Neuronal stem cell (in vitro differentiated cells): ENCODE data around the gene DCC.
"Not testable (repeated sequence)": the region's sequence is repeated elsewhere in the genome, so short reads cannot be mapped to it uniquely, and the experiment has no call there.

Experiments
- DNase-seq: peaks from one replicate; pipeline ENCODE4 v3.0.0-alpha.2; 2013; ENCODE audit warnings: low spot score
- H2AFZ ChIP-seq: one replicate; pipeline ENCODE4 v1.6.1; 2013; ENCODE audit warnings: mild to moderate bottlenecking, low read length, inconsistent platforms
- H2AK5ac ChIP-seq: 2 replicates; pipeline ENCODE4 v1.6.1; 2013; ENCODE audit warnings: low read depth, mild to moderate bottlenecking, inconsistent platforms, low read length, moderate library complexity, mixed read lengths
- H2BK120ac ChIP-seq: 2 replicates; pipeline ENCODE4 v1.6.1; 2013; ENCODE audit warnings: low read depth, mild to moderate bottlenecking, inconsistent platforms, low read length, moderate library complexity, mixed read lengths
- H2BK12ac ChIP-seq: one replicate; pipeline ENCODE4 v1.6.1; 2013; ENCODE audit warnings: low read length, inconsistent platforms
- H2BK15ac ChIP-seq: 2 replicates; pipeline ENCODE4 v1.6.1; 2013; ENCODE audit warnings: mild to moderate bottlenecking, low read length, inconsistent platforms, mixed read lengths
- H2BK5ac ChIP-seq: one replicate; pipeline ENCODE4 v1.6.1; 2013; ENCODE audit warnings: inconsistent platforms, mild to moderate bottlenecking, low read length, moderate library complexity
- H3K14ac ChIP-seq: one replicate; pipeline ENCODE4 v1.6.1; 2013; ENCODE audit warnings: low read length, inconsistent platforms
- H3K18ac ChIP-seq: 2 replicates; pipeline ENCODE4 v1.6.1; 2013; ENCODE audit warnings: low read length, inconsistent platforms
- H3K23ac ChIP-seq: 2 replicates; pipeline ENCODE4 v1.6.1; 2013; ENCODE audit warnings: low read depth, mild to moderate bottlenecking, mixed read lengths, low read length, inconsistent platforms; ENCODE audit not compliant: poor library complexity
- H3K27ac ChIP-seq: replicated peaks from 3 replicates; pipeline ENCODE4 v1.5.1; 2013; ENCODE audit warnings: low read length, inconsistent platforms
- H3K27me3 ChIP-seq, 3 experiments: 2 replicates each; pipeline ENCODE4 v1.6.1; 2013; ENCODE audit warnings: low read length in 3 of 3, mild to moderate bottlenecking in 2 of 3, inconsistent platforms in 1 of 3, low read depth in 1 of 3, mixed read lengths in 1 of 3, moderate library complexity in 1 of 3; ENCODE audit not compliant: control insufficient read depth in 3 of 3, insufficient read depth in 3 of 3
- H3K36me3 ChIP-seq, 2 donors: replicated peaks in 1 of 2; 2 replicates each; pipeline ENCODE4 v1.6.1; 2013; ENCODE audit warnings: low read length in 2 of 2; ENCODE audit not compliant: control insufficient read depth in 2 of 2, insufficient read depth in 2 of 2
- H3K4ac ChIP-seq: 2 replicates; pipeline ENCODE4 v1.6.1; 2013; ENCODE audit warnings: inconsistent platforms, mild to moderate bottlenecking, low read length, moderate library complexity
- H3K4me1 ChIP-seq, 2 donors: 1 replicate in 1 of 2; 2 replicates in 1 of 2; pipeline ENCODE4 v1.6.1; 2013; ENCODE audit warnings: low read length in 2 of 2, low read depth in 1 of 2; ENCODE audit not compliant: control insufficient read depth in 2 of 2, insufficient read depth in 1 of 2
- H3K4me2 ChIP-seq: one replicate; pipeline ENCODE4 v1.6.1; 2013; ENCODE audit warnings: mild to moderate bottlenecking, low read length, inconsistent platforms; ENCODE audit not compliant: insufficient read depth, poor library complexity, severe bottlenecking
- H3K4me3 ChIP-seq, 2 donors: 2 replicates each; pipeline ENCODE4 v1.5.1; 2013; ENCODE audit warnings: low read length in 2 of 2, mild to moderate bottlenecking in 2 of 2, inconsistent platforms in 1 of 2, moderate library complexity in 1 of 2
- H3K79me1 ChIP-seq: one replicate; pipeline ENCODE4 v1.6.1; 2013; ENCODE audit warnings: low read depth, mild to moderate bottlenecking, inconsistent platforms, low read length, moderate library complexity
- H3K9ac ChIP-seq: one replicate; pipeline ENCODE4 v1.6.1; 2013; ENCODE audit warnings: mild to moderate bottlenecking, low read depth, low read length, inconsistent platforms; ENCODE audit not compliant: poor library complexity
- H3K9me3 ChIP-seq, 2 donors: replicated peaks in 1 of 2; 2 replicates each; pipeline versions ENCODE3 to v1.6.1; 2013; ENCODE audit warnings: low read length in 2 of 2, mild to moderate bottlenecking in 2 of 2, inconsistent platforms in 1 of 2, low read depth in 1 of 2, mixed read lengths in 1 of 2, moderate library complexity in 1 of 2; ENCODE audit not compliant: control insufficient read depth in 2 of 2, insufficient read depth in 1 of 2
- H4K8ac ChIP-seq: one replicate; pipeline ENCODE4 v1.6.1; 2013; ENCODE audit warnings: low read depth, mild to moderate bottlenecking, inconsistent platforms, low read length, moderate library complexity
- H4K91ac ChIP-seq: one replicate; pipeline ENCODE4 v1.6.1; 2013; ENCODE audit warnings: low read length, low read depth, mild to moderate bottlenecking, inconsistent platforms; ENCODE audit not compliant: poor library complexity
- WGBS, 2 donors: extraction: QIAGEN DNeasy Blood & Tissue Kit; methylation state at CpG; one replicate each; pipeline ENCODE4 v1.1.7; 2013; ENCODE audit warnings: missing lambda C conversion rate in 2 of 2, mixed read lengths in 1 of 2; ENCODE audit not compliant: insufficient read length in 2 of 2, insufficient replicate concordance in 1 of 2; ENCODE audit errors: extremely low coverage in 2 of 2; 5-methylcytosine and 5-hydroxymethylcytosine counted together

Gene DCC

GRCh38 chr18:53458268-53458667 lies 1118.3 kb downstream of the DCC start:
- Histone ChIP-seq H3K18ac (no peak overlapping the region), H2BK15ac (no peak overlapping the region), H3K27ac (no peak overlapping the region), H3K9me3 (peaks cover 0 to 10% of the 10 kb centered on the region in 2 donors), H3K27me3 (no peaks in the 10 kb centered on the region), H2BK120ac (no peak overlapping the region), H2BK5ac (no peak overlapping the region), H4K91ac (no peak overlapping the region), H3K4me2 (no peak overlapping the region), H3K4ac (no peak overlapping the region), H3K4me1 (peaks cover 5 to 35% of the 10 kb centered on the region in 2 donors), H3K79me1 (no peaks in the 10 kb centered on the region), H3K4me3 (no peak overlapping the region), H3K14ac (no peak overlapping the region), H4K8ac (no peak overlapping the region), H2BK12ac (no peak overlapping the region), H2AK5ac (no peak overlapping the region), H3K9ac (no peak overlapping the region), H3K23ac (no peak overlapping the region), H2AFZ (no peak overlapping the region), H3K36me3 (no peaks in the 10 kb centered on the region)
- no peak for DNase-seq

GRCh38 chr18:53458944-53459580 lies 1119.1 kb downstream of the DCC start:
- H3K4me3 ChIP-seq: no peak overlapping the region
- H3K27me3 ChIP-seq: no peaks in the 10 kb centered on the region
- no peak overlapping the region for H2AK5ac ChIP-seq
- no peak overlapping the region for H2AFZ ChIP-seq
- H4K91ac ChIP-seq: no peak overlapping the region
- no peak overlapping the region for H2BK120ac ChIP-seq
- no peak overlapping the region for H3K4ac ChIP-seq
- H3K79me1 ChIP-seq: no peaks in the 10 kb centered on the region
- WGBS, 2 donors: no CpG with 5 or more reads among the region's 5 CpGs
- no peak overlapping the region for H3K9ac ChIP-seq
- no peak overlapping the region for H3K4me2 ChIP-seq
- no peak overlapping the region for H2BK12ac ChIP-seq
- no peaks in the 10 kb centered on the region for H3K36me3 ChIP-seq
- no peak overlapping the region for H2BK5ac ChIP-seq
- H4K8ac ChIP-seq: no peak overlapping the region
- no peak overlapping the region for H3K18ac ChIP-seq
- H2BK15ac ChIP-seq: no peak overlapping the region
- no peak overlapping the region for H3K23ac ChIP-seq
- peaks cover 5 to 35% of the 10 kb centered on the region in 2 donors for H3K4me1 ChIP-seq
- DNase-seq: peak; percentile 47
- no peak overlapping the region for H3K14ac ChIP-seq
- H3K27ac ChIP-seq: peak overlapping the region; percentile 25
- H3K9me3 ChIP-seq: peaks cover 0 to 10% of the 10 kb centered on the region in 2 donors

- no peak overlapping the region for H2BK120ac ChIP-seq
- H3K27ac ChIP-seq: no peak overlapping the region
- no peak overlapping the region for H3K14ac ChIP-seq
- peaks cover 0 to 17% of the 10 kb centered on the region in 2 donors for H3K9me3 ChIP-seq
- H3K23ac ChIP-seq: no peak overlapping the region
- H2BK15ac ChIP-seq: no peak overlapping the region
- no peak overlapping the region for H3K4me3 ChIP-seq
- H3K27me3 ChIP-seq: no peaks in the 10 kb centered on the region
- H2BK5ac ChIP-seq: no peak overlapping the region
- H3K79me1 ChIP-seq: no peaks in the 10 kb centered on the region
- H3K4ac ChIP-seq: no peak overlapping the region
- H3K36me3 ChIP-seq: no peaks in the 10 kb centered on the region
- WGBS, 2 donors: no CpG with 5 or more reads among the region's 5 CpGs
- no peak for DNase-seq
- H2AFZ ChIP-seq: no peak overlapping the region
- H3K4me2 ChIP-seq: no peak overlapping the region
- H4K8ac ChIP-seq: no peak overlapping the region
- no peak overlapping the region for H2BK12ac ChIP-seq
- H3K9ac ChIP-seq: no peak overlapping the region
- H3K4me1 ChIP-seq: peaks cover 0 to 2% of the 10 kb centered on the region in 2 donors
- H3K18ac ChIP-seq: no peak overlapping the region
- no peak overlapping the region for H4K91ac ChIP-seq
- no peak overlapping the region for H2AK5ac ChIP-seq
Measured at GRCh38 chr18:53467756-53468155, 1127.8 kb downstream of the DCC start.

GRCh38 chr18:53468173-53468572 lies 1128.2 kb downstream of the DCC start:
- H3K14ac ChIP-seq, H3K18ac ChIP-seq, H4K8ac ChIP-seq, H3K27me3 ChIP-seq, H2BK120ac ChIP-seq, H3K4me3 ChIP-seq, H2BK15ac ChIP-seq, H3K4me1 ChIP-seq, H3K79me1 ChIP-seq, H4K91ac ChIP-seq, H2BK12ac ChIP-seq, H3K27ac ChIP-seq, H3K9ac ChIP-seq, H3K4me2 ChIP-seq, H3K4ac ChIP-seq, DNase-seq, H2BK5ac ChIP-seq, H3K36me3 ChIP-seq, H3K23ac ChIP-seq, H2AFZ ChIP-seq, H2AK5ac ChIP-seq: not testable (repeated sequence)
- WGBS, 2 donors: no CpG with 5 or more reads among the region's 2 CpGs
- H3K9me3 ChIP-seq: peaks cover 0 to 15% of the 10 kb centered on the region in 2 donors
